Stromal cell of bone marrow (primary cell): Measurements from ENCODE around the gene TBC1D22B.
"Not testable (repeated sequence)": the region's sequence is repeated elsewhere in the genome, so short reads cannot be mapped to it uniquely, and the experiment has no call there.

Experiments used
- DNase-seq: peaks from one replicate; pipeline ENCODE4 v3.0.0-alpha.2; 2012; ENCODE audit warnings: low read depth

The TBC1D22B gene

GRCh38 chr6:37321516-37322415 is 64.2 kb downstream of the TBC1D22B start:
- no peak for DNase-seq

GRCh38 chr6:37323580-37323979 is 66.0 kb downstream of the TBC1D22B start:
- DNase-seq = no peak

GRCh38 chr6:37324131-37325033 is 66.8 kb downstream of the TBC1D22B start:
- no peak for DNase-seq

DNA sequence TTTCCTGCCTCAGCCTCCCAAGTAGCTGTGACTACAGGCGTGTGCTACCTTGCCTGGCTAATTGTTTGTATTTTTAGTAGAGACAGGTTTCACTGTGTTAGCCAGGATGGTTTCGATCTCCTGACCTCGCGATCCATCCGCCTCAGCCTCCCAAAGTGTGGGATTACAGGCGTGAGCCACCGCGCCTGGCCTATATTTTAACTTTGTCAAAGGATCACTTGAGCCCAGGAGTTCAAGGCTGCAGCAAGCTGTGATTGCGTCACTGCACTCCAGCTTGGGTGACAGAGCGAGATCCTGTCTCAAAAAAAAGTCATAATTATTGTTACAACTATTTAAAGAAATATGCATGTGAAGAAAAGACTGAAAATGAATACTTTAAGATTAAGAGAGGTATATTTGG is 72.8 kb downstream of the TBC1D22B start:
- DNase-seq = not testable (repeated sequence)

GRCh38 chr6:37331047-37331446 is 73.5 kb downstream of the TBC1D22B start:
- no peak for DNase-seq

DNA sequence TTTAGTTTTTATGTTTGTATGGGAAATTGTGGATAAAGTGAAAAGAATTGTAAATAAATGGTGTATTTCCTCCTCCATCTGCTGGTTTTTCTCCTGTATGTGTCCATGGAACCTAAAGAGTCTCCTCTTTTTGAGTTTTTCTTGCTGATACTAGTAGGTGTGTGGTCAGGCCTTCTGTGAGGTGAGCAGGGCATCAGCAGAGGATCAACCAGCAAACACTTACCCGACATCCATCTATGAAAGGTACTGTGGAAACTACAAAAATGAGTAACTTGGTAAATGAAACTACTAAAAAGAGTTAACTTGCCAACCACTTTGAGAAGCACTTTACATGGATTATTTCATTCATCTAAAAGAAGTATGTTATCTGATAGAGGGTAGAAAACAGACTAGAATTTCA is 75.3 kb downstream of the TBC1D22B start:
- no peak for DNase-seq

DNA sequence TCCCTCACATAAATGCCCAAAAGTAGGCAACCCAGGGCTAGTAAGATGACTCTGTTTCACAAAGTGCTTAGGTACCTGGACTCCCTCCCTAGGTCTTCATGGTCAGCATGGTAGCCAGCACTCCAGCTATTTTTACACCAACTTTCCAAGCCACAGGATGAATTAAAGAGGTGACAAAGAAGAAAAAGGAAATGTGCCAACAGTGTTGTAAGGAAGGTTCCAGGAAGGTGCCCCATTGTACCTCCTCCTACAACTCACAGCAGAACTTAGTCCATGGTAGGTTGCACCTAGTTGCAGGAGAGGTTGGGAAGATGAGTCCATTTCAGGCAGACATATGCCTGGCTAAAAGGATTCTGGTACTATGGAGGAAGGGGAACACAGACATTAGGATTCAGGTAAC is 76.5 kb downstream of the TBC1D22B start:
- no peak for DNase-seq

- not testable (repeated sequence) for DNase-seq
Observed at GRCh38 chr6:37338317-37338716, 80.7 kb downstream of the TBC1D22B start.

DNA sequence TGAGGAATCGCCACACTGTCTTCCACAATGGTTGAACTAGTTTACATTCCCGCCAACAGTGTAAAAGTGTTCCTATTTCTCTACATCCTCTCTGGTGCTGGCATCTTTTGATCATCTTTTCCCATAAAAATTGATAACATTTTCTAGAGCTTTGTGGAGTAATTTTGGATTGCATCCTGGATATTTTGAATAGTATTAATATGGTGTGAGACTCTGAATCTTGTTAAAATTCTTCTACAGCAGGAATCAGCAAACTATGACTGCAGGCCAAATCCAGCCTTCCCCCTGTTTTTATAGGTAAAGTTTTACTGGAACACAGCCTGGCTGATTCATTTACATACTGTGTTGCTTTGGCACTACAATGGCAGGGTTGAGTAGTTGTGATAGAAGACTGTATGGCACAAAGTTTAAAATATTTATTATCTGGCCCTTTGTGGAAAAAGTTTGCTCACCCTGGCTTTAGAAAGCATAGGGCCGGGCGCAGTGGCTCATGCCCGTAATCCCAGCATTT is 81.2 kb downstream of the TBC1D22B start:
- DNase-seq = no peak

GRCh38 chr6:37339741-37340638 is 82.4 kb downstream of the TBC1D22B start:
- DNase-seq = no peak

DNA sequence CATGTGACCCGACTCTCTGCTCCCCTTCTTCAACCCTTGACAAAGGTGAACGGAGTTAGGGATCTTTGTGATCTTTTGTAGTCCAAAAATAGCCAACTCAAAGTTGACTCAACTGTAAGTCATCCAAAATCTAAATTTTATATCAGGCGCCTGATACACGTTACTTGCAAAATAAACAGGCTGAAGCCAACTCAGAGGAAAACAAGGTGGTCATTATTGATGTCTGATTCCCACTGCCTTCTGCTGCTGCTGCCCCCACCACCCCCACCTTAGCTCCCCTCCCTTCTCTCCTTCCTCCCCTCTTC is 83.0 kb downstream of the TBC1D22B start:
- DNase-seq = no peak

DNA sequence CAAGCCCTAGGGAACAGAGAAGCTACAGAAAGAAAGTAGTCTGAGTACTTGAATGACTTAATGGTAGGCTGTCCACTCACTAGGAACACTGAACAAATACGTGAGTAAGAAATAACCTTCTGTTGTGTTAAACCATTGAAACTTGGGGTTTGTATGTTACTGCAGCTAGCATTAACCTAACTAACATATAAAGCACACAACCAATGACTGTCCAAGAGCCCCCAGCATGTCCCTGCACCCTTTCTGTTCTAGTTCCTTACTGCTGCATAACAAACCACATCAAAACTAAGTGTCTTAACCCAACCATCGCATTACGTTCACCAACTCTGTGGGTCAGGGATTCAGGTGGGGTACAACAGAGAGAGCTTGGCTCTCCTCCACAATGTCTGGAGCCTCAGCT is 85.7 kb downstream of the TBC1D22B start:
- DNase-seq = no peak

GRCh38 chr6:37344308-37344707 is 86.7 kb downstream of the TBC1D22B start:
- no peak for DNase-seq

DNA sequence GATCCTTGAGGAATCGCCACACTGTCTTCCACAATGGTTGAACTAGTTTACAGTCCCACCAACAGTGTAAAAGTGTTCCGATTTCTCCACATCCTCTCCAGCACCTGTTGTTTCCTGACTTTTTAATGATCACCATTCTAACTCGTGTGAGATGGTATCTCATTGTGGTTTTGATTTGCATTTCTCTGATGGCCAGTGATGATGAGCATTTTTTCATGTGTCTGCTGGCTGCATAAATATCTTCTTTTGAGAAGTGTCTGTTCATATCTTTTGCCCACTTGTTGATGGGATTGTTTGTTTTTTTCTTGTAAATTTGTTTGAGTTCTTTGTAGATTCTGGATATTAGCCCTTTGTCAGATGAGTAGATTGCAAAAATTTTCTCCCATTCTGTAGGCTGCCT is 88.2 kb downstream of the TBC1D22B start:
- DNase-seq = not testable (repeated sequence)

- no peak for DNase-seq
Observed at GRCh38 chr6:37347177-37347576, 89.6 kb downstream of the TBC1D22B start.

DNA sequence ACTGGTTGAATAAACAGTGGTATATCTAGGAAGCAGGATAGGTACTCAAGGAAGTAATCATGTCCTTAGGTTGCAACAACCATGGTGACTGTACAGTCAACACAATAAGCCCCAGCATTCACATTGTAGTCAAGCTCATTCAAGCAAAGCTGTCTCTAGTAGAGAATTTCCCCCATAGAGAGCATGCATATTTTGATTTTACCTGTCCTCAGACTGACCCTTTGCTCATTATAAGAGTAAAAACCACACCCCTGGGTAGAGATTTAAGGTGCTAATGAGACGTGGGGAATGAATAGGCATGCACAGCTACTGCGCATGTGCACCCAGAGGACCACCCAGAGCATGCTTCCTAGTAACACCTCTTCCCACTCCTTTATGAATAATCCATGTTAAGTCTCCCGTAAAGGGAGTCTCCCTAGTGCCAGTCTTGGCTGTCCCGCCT is 90.1 kb downstream of the TBC1D22B start:
- no peak for DNase-seq

DNA sequence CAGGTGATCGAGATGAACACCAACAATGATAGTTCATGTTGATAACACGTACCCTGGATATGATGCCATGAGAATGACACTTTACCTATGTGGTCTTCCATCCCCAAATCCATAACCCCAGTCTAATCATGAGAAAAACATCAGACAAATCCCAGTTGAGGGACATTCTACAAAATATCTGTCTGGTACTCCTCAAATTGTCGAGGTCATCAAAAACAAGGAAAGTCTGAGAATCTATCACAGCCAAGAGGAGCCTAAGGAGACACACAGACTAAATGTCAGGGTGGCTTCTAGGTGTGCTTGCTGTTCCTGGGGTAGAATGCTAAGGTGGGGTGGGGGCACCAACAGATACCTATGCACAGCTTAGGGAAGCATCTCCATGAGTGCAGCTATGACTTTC is 93.5 kb downstream of the TBC1D22B start:
- DNase-seq = no peak

DNA sequence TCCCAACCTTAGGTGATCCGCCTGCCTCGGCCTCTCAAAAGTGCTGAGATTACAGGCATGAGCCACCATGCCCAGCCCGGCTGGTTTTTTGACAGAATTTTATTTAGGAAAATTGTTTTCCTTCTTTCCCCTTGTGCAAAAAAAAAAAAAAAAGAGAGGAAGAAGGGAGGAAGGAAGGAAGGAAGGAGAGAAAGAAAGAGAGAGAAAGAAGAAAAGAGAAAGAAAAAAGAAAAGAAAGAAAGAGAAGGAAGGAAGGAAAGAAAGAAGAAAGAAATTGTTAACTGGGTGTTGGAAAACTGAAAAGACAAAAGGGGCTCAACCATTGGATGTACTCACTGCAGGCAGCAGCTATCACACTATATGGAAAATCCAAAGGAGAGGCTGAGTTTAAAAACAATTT is 94.8 kb downstream of the TBC1D22B start:
- no peak for DNase-seq

DNA sequence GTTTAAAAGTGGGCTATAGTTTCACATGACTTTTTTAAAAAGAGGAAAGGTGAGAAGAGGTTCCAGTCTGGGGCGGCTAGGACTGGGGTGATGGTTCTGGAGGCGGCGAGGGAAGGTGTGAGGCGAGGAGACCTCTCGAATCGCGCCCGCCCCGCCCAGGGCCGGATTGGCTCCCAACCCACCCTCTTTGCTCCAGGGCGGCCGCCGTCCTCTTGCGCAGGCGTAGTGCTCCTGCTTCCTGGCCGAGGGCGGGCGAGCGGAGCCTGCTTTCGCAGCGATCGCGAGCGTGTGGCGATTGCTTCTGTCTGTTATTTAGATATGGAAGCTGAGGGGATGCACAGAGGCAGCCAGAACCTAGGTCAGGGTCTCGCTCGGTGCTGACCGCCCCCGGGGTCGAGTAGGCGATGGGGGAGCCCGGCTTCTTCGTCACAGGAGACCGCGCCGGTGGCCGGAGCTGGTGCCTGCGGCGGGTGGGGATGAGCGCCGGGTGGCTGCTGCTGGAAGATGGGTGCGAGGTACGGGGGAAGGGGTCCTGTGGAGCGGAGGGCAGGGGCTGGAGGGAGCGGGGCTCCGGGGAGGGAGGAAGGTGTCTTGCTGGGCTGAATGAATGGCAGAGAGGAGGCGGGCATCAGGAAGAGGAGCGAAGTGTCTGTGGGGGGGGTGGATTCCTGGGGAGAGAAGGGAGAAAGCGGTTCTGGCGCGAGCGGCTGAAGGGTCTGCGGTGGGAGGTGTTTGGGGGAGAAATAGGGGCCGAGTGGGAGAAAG is 96.4 kb downstream of the TBC1D22B start, which contains the start of gene RNF8:
RNF8 (plus strand) TSS at position 223 of the 765 bp plus-strand sequence; CDS start at position 405, 182 bp downstream.
- peak; percentile 68 for DNase-seq

GRCh38 chr6:37354526-37355384 is 97.2 kb downstream of the TBC1D22B start:
- DNase-seq = no peak
